NCI-H128 (cell line): ENCODE results near the gene BCL7A.
"Not testable (repeated sequence)": the region's sequence is repeated elsewhere in the genome, so short reads cannot be mapped to it uniquely, and the experiment has no call there.

Experiments used
- DNase-seq: peaks from one replicate; lab custom pipeline; 2025; ENCODE audit not compliant: unreplicated experiment; lab: John Stamatoyannopoulos, UW

Gene BCL7A

DNA sequence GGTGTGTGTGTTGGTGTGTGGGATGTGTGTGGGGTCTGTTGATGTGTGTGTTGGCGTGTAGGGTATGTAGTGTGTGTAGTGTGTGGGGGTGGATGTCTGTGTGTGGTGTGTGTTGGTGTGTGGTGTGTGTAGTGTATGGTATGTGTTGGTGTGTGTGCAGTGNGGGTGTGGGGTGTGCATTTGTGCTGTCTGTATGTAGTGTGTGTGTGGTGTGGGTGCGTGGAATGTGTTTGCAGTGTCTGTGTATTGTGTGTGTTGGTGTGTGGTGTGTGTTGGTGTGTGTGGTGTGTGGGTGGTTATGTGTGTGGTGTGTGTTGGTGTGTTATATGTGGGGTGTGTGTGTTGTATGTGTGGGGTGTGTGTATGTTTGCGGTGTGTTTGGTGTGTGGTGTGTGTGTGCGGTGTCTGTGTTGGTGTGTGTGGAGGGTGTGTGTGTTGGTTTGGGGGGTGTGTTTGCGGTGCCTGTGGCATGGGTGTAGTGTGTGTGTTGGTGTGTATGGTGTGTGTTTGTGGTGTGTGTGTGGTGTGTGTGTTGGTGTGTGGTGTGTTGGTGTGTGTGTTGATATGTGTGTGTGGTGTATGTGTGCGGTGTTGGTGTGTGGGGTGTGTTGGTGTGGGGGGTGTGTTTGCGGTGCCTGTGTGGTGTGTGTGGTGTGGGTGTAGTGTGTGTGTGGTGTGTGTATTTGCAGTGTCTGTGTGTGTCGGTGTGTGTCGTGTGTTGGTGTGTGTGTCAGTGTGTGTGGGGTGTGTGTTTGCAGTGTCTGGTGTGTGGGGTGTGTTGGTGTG lies 71.6 kb downstream of the BCL7A start:
- DNase-seq, result no peak

DNA sequence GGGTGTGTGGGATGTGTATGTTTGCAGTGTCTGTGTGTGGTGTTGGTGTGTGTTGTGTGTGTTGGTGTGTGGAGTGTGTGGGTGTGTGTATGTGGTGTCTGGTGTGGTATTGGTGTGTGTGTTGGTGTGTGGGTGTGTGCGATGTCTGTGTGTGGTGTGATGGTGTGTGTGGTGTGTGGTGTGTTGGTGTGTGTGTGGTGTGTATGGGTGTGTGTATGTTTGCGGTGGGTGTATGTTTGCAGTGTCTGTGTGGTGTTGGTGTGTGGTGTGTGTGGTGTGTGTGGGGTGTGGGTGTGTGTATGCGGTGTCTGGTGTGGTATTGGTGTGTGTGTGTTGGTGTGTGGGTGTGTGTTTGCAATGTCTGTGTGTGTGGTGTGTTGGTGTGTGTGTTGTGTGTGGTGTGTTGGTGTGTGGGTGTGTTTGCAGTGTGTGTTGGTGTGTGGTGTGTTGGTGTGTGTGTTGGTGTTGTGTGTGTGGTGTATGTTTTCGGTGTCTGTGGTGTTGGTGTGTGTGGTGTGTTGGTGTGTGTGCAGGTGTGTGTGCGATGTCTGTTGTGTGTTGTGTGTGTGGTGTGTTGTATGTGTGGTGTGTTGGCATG lies 72.6 kb downstream of the BCL7A start:
- no peak for DNase-seq

DNA sequence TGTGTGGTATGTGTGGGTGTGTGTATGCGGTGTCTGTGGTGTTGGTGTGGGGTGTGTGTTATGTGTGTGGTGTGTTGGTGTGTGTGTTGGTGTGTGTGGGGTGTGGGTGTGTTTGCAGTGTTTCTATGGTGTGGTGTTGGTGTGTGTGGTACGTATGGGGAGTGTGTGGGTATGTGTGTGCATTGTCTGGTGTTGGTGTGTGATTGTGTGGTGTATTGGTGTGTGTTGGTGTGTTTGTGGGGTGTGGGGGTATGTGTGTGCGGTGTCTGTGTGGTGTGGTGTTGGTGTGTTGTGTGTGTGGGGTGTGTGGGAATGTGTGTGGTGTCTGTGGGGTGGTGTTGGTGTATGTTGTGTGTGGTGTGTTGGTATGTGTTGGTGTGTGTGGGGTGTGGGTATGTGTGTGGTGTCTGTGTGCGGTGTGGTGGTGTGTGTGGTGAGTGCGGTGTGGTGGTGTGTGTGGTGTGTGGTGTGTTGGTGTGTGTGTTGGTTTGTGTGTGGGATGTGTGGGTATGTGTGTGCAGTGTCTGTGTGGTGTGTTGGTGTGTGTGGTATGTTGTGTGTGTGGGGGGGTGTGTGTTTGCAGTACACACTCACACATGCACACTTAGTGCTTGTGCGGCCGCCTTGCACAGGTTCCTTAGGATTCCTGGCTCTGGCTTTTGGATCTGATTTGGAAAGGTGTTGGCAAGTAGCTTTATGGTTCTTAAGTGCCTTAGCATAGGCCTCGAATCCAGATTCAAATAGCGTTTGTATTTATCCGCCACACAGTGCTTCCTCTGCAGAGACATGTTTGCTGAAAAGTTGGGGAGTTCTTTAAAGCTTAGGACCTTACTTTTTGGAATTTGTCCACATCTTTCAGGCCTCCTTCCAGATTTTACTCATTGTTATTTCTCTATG lies 73.3 kb downstream of the BCL7A start:
- no peak for DNase-seq

DNA sequence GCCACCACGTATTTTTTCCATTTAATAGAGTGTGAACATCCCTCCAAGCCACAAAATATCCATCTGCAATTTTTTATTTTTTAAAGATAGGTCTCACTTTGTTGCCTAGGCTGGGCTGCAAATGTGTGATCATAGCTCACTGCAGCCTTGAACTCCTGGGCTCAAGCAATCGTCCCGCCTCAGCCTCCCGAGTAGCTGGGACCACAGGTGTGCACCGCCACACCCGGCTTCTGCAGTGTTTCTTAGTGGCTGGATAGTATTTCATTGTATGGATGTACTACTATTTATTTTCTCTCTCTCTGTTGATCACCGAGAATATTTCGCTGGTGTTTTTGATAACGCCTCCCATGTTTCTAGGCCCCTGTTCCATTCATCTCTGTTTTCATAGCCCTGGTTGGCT lies 74.3 kb downstream of the BCL7A start:
- no peak for DNase-seq

DNA sequence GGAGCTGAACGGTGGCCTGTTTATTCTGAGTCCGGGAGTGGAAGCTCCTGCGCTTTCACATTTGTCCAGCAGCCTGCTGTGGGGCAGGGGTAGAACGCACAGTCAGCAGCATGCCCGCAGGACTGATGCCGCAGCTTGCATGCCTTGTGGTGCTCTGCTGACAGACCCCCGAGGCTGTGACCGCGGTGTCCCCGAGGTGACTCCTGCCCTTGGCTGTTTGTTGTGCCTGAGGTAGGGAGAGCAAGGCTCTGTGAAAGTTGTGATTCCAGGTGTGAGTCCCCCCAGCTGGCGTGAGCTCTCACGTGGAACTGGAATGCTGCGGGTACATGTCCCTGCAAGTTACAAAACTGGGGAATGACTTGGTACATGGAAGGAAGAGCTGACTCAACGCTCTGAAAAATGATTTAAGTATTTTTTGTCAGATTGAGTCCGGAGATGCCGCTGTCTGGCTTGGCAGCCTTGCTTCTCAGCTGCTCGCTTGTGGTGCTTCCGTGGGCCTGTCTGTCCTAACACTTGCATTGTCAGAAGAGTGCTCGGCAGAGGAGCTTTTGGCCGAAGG lies 75.0 kb downstream of the BCL7A start:
- DNase-seq, result no peak

DNA sequence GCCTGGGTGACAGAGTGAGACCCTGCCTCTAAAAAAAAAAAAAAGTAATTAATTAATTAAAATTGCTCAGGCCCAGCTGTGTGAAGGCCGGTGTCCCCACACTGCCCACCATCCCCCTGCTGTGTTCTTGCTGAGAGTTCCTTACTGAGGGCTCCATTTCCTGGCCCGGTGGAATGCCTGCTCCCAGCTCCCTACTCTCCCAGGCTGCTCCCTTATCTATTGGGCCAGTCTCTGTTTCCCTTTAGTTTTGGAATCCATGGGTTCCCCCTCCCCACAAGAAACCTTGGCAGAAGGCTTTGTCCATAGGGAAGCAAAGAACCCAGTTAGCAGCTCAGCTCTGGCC lies 75.9 kb downstream of the BCL7A start:
- no peak for DNase-seq

DNA sequence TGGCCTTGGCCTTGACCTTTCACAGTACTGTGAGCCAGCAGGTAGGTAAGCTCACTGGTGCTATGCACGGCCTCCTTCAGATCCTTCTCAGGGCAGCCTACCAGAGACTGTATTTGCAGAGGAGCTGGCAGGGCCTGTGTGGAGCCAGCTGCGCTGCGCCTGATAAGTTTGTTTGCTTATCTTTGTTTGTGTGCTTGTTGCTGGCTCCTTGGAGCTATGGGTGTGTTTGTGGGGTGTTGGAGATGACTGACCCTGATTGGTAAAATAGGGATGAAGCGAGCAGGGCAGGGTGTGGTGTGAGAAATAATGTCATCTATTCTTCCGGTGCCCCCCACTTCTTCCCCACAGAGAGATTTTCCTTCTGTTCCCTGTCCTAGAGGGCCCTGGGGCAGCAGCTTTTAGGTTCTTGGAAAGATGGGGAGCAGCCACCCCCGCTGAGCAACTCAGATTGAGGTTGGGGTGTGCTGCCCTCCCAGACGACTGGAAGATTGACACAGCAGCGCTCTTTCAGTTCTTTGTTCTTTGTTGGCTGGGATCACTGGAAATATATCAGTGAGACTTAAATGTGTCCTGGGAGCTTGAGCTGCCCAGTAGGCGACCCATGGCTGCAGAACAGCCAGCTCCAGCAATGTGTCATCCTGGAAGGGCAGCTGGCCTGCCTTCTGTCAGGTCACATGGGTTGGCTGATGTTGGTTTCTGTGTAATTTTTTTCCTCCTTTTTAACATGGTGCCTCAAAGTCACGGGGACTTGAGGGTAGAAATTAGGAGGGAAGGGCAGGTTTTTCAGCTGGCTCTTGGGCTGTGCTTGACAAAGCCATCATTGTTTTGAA lies 76.5 kb downstream of the BCL7A start:
- DNase-seq, result no peak

DNA sequence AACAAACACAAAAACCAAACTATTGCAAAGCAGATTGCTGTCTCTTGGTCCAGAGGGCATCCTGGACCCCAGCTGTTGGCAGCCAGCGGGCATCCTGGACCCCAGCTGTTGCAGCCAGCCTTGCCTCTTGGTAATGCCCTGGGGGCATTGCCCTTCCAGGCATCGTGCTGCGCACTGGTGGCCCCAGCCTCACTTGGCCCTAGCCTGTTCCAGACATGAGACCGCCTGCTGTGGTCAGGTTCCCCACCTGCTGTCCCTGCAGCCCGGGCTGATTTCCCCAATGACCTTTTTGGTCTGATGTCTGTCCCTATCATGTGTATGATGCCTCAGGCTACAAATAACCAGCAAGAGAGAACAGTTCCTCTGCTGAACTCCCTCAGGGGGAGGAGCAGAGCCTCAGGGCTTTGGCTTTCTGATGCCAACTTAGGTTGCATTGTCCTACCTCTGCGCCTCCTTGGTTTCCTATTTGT lies 77.6 kb downstream of the BCL7A start:
- DNase-seq, result no peak

DNA sequence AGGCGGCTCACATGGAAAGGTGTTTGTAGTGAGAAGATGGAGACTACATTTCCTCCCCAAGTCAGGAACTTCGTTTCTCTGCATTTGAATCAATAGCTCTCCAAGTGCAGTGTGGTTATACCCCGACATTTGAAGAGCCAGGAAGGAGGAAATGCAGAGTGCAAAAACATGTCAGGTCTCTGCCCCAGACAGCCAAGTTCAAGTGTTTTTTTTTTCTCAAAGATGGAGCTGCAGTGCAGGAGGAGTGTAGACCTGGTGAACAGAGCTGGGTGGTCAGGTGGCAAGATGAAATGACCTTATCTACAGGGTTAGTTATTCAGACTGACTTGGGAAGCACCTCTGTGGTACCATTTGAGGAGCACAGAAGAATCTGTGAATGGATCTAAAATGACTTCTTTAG lies 78.2 kb downstream of the BCL7A start:
- no peak for DNase-seq

DNA sequence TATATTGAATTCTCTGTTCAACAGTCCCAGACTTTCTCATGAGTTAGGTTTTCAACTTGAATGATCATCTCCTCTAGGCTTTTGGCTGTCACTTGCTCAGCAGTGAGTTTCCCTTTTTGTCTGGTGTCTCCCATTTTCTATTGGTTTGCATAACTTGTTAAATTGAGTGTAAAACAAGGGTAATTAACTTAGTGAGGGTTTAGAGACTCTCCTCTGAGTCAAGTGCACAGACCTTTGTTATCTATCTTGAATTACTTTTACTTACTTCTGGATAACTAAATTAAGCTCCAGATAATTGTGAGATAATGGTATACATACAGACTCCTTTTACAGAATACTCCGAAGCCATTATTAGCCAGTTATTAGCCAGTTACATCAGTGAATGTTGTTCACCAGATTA lies 78.9 kb downstream of the BCL7A start:
- DNase-seq, result no peak

DNA sequence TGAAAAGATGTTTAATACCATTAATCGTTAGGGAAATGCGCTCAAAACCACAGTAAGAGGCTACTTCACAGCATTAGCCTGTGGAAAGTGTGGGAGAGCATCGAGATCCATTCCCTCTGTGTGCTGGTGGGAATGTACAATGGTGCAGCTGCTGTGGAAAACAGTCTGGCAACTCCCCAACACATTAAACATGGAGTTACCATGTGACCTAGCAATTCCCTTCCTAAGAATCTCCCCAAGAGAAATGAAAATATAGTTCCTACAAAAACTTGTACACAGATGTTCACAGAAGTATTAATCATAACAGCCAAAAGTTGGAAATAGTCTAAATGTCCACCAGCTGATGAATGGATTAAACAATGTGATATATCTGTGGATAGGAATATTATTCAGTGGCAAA lies 80.6 kb downstream of the BCL7A start:
- DNase-seq, result no peak

DNA sequence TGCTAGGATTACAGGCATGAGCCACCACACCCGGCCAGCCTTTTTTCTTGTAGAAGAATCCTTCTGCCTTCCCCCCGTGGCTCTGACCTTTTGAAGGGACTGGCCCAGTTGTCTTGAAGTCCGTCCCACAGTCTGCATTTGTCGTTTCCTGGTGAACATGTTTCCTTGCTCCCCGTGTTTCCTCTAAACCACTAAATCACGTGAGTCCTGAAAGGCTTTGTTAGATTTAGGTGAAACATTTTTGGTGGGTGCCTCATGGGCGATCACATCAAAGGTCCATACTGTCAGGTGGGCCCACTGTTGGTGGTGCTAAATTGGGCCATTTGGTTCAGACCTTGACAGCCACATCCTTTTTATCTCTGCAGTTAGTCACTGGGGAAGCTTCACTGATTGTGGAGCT lies 83.2 kb downstream of the BCL7A start:
- no peak for DNase-seq

DNA sequence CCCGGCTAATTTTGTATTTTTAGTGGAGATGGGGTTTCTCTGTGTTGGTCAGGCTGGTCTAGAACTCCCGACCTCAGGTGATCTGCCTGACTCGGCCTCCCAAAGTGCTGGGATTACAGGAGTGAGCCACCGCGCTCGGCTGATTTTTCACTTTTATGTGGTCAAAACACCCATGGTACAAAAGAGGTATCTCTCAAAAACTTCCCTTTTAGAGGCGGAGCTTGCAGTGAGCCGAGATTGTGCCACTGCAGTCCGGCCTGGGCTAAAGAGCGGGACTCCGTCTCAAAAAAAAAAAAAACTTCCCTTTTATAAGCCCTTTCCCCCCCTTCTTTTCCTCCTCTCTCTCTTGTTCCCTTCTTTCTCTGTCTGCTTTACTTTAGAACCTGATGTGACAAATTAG lies 83.8 kb downstream of the BCL7A start:
- DNase-seq, result not testable (repeated sequence)

DNA sequence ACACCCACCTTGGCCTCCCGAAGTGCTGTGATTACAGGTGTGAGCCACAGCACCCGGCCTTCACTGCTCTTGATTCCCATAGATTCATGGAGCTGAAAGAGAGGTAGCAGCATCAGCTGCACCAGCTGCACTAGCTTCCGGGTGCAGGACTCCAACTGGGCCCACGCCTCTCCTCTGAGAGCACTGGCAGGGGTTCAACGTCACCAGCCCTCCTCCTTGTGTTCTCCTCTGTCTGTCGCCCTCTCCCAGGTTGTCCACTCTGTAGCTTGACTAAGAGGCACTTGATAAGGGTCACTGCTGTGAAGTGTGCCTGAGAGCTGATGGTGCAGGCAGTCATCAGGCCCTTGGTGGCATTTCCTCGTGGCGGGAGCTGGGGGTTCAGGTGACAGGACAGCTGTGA lies 85.2 kb downstream of the BCL7A start:
- no peak for DNase-seq

DNA sequence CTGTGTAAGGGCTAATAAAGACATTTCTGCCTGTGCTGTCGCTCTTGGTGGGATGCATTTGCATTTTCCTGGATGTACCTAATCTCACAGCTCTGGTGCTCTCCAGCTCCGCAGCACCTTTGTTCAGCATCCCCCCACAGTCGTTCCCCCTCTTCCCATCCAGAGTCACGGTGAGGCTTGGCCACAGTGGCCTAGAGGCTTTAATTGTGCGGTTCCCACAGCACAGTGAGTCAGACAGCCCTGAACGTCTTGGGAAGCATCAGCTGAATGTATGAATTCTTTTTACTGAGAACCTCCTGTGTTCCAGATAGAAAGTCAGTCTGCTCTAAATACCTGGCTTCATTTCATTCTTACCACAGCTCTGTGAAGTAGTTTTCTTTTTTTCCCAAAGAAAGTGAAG lies 85.6 kb downstream of the BCL7A start:
- DNase-seq, result no peak

DNA sequence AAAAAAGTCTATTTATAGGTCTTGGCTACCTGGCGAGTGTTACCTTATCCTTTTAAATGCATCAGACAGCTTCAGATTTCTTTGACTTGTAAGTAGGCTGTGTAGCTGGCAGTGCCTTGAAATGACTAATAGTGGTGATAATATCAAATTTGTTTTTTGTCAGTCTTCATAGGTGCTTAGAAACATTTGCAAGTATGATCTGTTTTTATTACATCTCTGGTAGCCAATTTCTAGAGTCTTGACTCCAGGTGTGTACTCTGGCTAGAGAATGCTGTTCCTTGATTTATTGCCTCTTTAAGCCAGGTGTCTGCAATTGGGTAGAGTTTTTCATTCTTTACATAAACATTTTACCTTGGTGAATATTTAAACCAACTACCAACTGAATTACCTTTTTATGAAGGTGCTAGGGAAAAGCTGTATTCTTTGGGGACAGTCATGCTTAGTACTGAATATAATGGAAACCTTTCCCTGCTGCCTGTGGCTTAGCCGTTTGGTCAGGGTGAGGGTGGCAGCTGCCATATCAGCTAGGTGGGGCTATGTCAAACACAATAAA lies 89.5 kb downstream of the BCL7A start:
- DNase-seq, result no peak
